T-cell (primary cell): ENCODE measurements around the gene BRWD1. TPM values are rescaled to one million over a fixed set of nuclear protein-coding genes. Genes with fewer than 3 reads are reported as not detected.
"Not testable (repeated sequence)": the region's sequence is repeated elsewhere in the genome, so short reads cannot be mapped to it uniquely, and the experiment has no call there.

Experiments used
- ATAC-seq, 4 experiments: fragments of 200-7000 bp in 3 of 4; fragments of 150-1000 bp in 1 of 4; cut with Tn5 transposase; replicated peaks in 1 of 4; 1 replicate in 3 of 4; 2 replicates in 1 of 4; pipeline ENCODE4 v1.10.0; 2021; ENCODE audit warnings: moderate library complexity in 3 of 4, mild to moderate bottlenecking in 2 of 4, moderate number of reproducible peaks in 1 of 4
- CTCF ChIA-PET, 2 donors: fragments of 300-600 bp; sonication (Branson Sonifier 250); formaldehyde crosslinking; loops; one replicate each; lab custom pipeline; 2022; ENCODE audit warnings: antibody characterized with exemption in 2 of 2; lab: Charles Lee
- POLR2A ChIA-PET, 2 donors: fragments of 300-600 bp; sonication (Branson Sonifier 250); formaldehyde crosslinking; loops; one replicate each; lab custom pipeline; 2022; ENCODE audit warnings: antibody characterized with exemption in 2 of 2; lab: Charles Lee
- DNase-seq, 35 experiments: peaks; one replicate each; pipeline versions ENCODE4 v3.0.0 to v3.0.0-alpha.2; 2013 to 2023
- H3K27ac ChIP-seq: one replicate; pipeline ENCODE4 v1.5.1; 2013; ENCODE audit warnings: low read length
- H3K27me3 ChIP-seq, 2 experiments: replicated peaks in 1 of 2; 1 replicate in 1 of 2; 2 replicates in 1 of 2; pipeline versions ENCODE4 v1.6.1 to v1.7.0; 2013; ENCODE audit warnings: low read length in 1 of 2, mixed read lengths in 1 of 2; ENCODE audit not compliant: control insufficient read depth in 2 of 2, insufficient read depth in 2 of 2; ENCODE audit errors: extremely low read depth in 1 of 2
- H3K36me3 ChIP-seq, 2 donors: 1 replicate in 1 of 2; 2 replicates in 1 of 2; pipeline versions ENCODE4 v1.6.1 to v1.7.0; 2013; ENCODE audit warnings: low read length in 1 of 2; ENCODE audit not compliant: control insufficient read depth in 2 of 2, insufficient read depth in 1 of 2; ENCODE audit errors: extremely low read depth in 1 of 2
- H3K4me1 ChIP-seq, 2 experiments: 1 replicate in 1 of 2; 2 replicates in 1 of 2; pipeline versions ENCODE4 v1.6.1 to v1.7.0; 2013; ENCODE audit warnings: low read length in 2 of 2, mixed read lengths in 1 of 2; ENCODE audit not compliant: insufficient read depth in 2 of 2, control insufficient read depth in 1 of 2; ENCODE audit errors: extremely low read depth in 1 of 2
- H3K4me3 ChIP-seq, 2 donors: 1 replicate in 1 of 2; 2 replicates in 1 of 2; pipeline versions ENCODE4 v1.5.1 to v1.7.0; 2013; ENCODE audit warnings: mild to moderate bottlenecking in 2 of 2, low read length in 1 of 2, moderate library complexity in 1 of 2; ENCODE audit not compliant: control insufficient read depth in 1 of 2; ENCODE audit errors: extremely low read depth in 1 of 2
- H3K9me3 ChIP-seq: 2 replicates; pipeline ENCODE4 v1.7.0; 2013
- H3K27ac Mint-ChIP-seq, 2 donors: one replicate each; pipeline ENCODE4 v1.8.0; 2020 to 2021; ENCODE audit warnings: mild to moderate bottlenecking in 2 of 2, mixed read lengths in 2 of 2
- H3K27me3 Mint-ChIP-seq, 2 donors: one replicate each; pipeline ENCODE4 v1.8.0; 2021 to 2022; ENCODE audit warnings: mixed read lengths in 2 of 2
- H3K36me3 Mint-ChIP-seq: one replicate; pipeline ENCODE4 v1.8.0; 2021; ENCODE audit warnings: mixed read lengths
- H3K4me1 Mint-ChIP-seq, 3 donors: one replicate each; pipeline ENCODE4 v1.8.0; 2020 to 2022; ENCODE audit warnings: mixed read lengths in 3 of 3, mild to moderate bottlenecking in 1 of 3
- H3K4me3 Mint-ChIP-seq, 3 donors: one replicate each; pipeline ENCODE4 v1.8.0; 2020 to 2022; ENCODE audit warnings: mild to moderate bottlenecking in 3 of 3, mixed read lengths in 3 of 3, moderate library complexity in 3 of 3
- H3K9me3 Mint-ChIP-seq, 3 donors: one replicate each; pipeline ENCODE4 v1.8.0; 2020 to 2022; ENCODE audit warnings: mixed read lengths in 3 of 3
- WGBS: methylation state at CpG from one replicate; pipeline ENCODE4 v1.1.5; 2013; ENCODE audit warnings: missing lambda C conversion rate; ENCODE audit not compliant: insufficient coverage; 5-methylcytosine and 5-hydroxymethylcytosine counted together
- total RNA-seq, 35 experiments: library from RNA in 6 of 35; stranded (reverse) in 6 of 35; fragments of 120-200 nt in 1 of 35; gene quantifications; one replicate each; pipeline versions ENCODE4 v1.2.1 to v1.2.4 and lab custom pipeline; 2013 to 2026

Gene BRWD1
- total RNA-seq, 5 donors from 2014 or later (not counting 1 experiment from before 2014, with no cell fraction given) = 70.2 to 86.3 (median 75.2) TPM

DNA sequence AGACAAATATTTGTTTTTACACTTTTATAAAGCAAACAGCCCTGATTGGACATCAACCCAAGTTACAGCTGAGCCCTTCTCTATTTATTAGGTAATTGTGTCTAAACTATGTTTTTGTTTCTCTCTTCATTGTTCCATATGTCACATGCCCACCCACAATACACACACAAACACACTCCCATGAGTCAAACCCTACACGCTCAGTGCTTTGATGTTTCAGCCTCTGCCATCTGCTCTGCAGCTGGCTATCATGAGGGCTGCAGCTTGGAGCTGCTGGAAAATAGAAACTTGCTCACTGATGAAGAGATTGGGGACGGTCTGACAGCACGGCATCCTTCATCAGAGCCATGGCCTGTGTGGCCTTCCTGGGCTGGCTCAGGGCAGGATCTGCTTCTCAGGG lies 171.9 kb downstream of the BRWD1 start:
- no peak overlapping the region for H3K4me3 ChIP-seq
- H3K27me3 ChIP-seq = peaks cover 0 to 12% of the 10 kb centered on the region in 2 experiments
- DNase-seq (no peak), ATAC-seq (no peak)
- H3K36me3 Mint-ChIP-seq = no peaks in the 10 kb centered on the region
- no peak overlapping the region for H3K4me3 Mint-ChIP-seq
- no peaks in the 10 kb centered on the region for H3K9me3 Mint-ChIP-seq
- no peaks in the 10 kb centered on the region for H3K4me1 Mint-ChIP-seq
- no peaks in the 10 kb centered on the region for H3K9me3 ChIP-seq
- ChIA-PET CTCF (no interaction called here), POLR2A (no interaction called here)
- no peak overlapping the region for H3K27ac Mint-ChIP-seq
- no peaks in the 10 kb centered on the region for H3K36me3 ChIP-seq
- 20% methylated on average over 3 of the region's 3 CpGs for WGBS
- no peaks in the 10 kb centered on the region for H3K4me1 ChIP-seq
- peaks cover under 1 to 5% of the 10 kb centered on the region in 2 donors for H3K27me3 Mint-ChIP-seq
- H3K27ac ChIP-seq = no peak overlapping the region

- Histone ChIP-seq H3K27ac (no peak overlapping the region), H3K9me3 (no peaks in the 10 kb centered on the region), H3K36me3 (no peaks in the 10 kb centered on the region), H3K4me3 (no peak overlapping the region), H3K27me3 (peaks cover 0 to 14% of the 10 kb centered on the region in 2 experiments), H3K4me1 (no peaks in the 10 kb centered on the region)
- Mint-ChIP-seq H3K4me1 (no peaks in the 10 kb centered on the region), H3K9me3 (no peaks in the 10 kb centered on the region), H3K27me3 (peaks cover 3 to 5% of the 10 kb centered on the region in 2 donors), H3K27ac (no peak overlapping the region), H3K36me3 (no peaks in the 10 kb centered on the region), H3K4me3 (no peak overlapping the region)
- 98% methylated on average over 9 of the region's 14 CpGs for WGBS
- ChIA-PET POLR2A (no interaction called here), CTCF (interaction anchor here (0.6 to 1.7 kb wide), 4 partner anchors 400 to 661 kb away, joined by 3 to 5 read pairs (median 4); no protein-coding TSS in a partner anchor)
- ATAC-seq (no peak), DNase-seq (no peak)
Measured at GRCh38 chr21:39137248-39138178, 175.9 kb downstream of the BRWD1 start.

- no peaks in the 10 kb centered on the region for H3K36me3 ChIP-seq
- Mint-ChIP-seq H3K4me1 (no peaks in the 10 kb centered on the region), H3K9me3 (no peaks in the 10 kb centered on the region), H3K36me3 (no peaks in the 10 kb centered on the region), H3K4me3 (no peak overlapping the region), H3K27me3 (peaks cover 3 to 5% of the 10 kb centered on the region in 2 donors), H3K27ac (no peak overlapping the region)
- ChIA-PET CTCF (no interaction called here), POLR2A (no interaction called here)
- WGBS = 89% methylated on average over 4 of the region's 5 CpGs
- H3K4me1 ChIP-seq = no peaks in the 10 kb centered on the region
- DNase-seq (no peak), ATAC-seq (no peak)
- H3K27ac ChIP-seq = no peak overlapping the region
- H3K27me3 ChIP-seq = peaks cover 0 to 14% of the 10 kb centered on the region in 2 experiments
- H3K9me3 ChIP-seq = no peaks in the 10 kb centered on the region
- no peak overlapping the region for H3K4me3 ChIP-seq
Measured at GRCh38 chr21:39136711-39137110, 176.7 kb downstream of the BRWD1 start.

- H3K36me3 Mint-ChIP-seq, H3K9me3 Mint-ChIP-seq, H3K9me3 ChIP-seq, ATAC-seq, H3K27ac ChIP-seq, H3K4me1 ChIP-seq, H3K36me3 ChIP-seq, H3K4me3 Mint-ChIP-seq, H3K4me3 ChIP-seq, CTCF ChIA-PET, H3K27me3 Mint-ChIP-seq, H3K27ac Mint-ChIP-seq, H3K4me1 Mint-ChIP-seq, POLR2A ChIA-PET: not testable (repeated sequence)
- DNase-seq = peak in 1 of 35 experiments; percentile 5
- WGBS = no CpG with 5 or more reads among the region's 8 CpGs
- H3K27me3 ChIP-seq = peaks cover 0 to 14% of the 10 kb centered on the region in 2 experiments
Measured at GRCh38 chr21:39136138-39136537, 177.3 kb downstream of the BRWD1 start.

- ATAC-seq (no peak), DNase-seq (no peak)
- H3K4me3 Mint-ChIP-seq = no peak overlapping the region
- Histone ChIP-seq H3K4me1 (no peaks in the 10 kb centered on the region), H3K27me3 (peaks cover 0 to 12% of the 10 kb centered on the region in 2 experiments), H3K36me3 (no peaks in the 10 kb centered on the region), H3K9me3 (no peaks in the 10 kb centered on the region), H3K27ac (no peak overlapping the region), H3K4me3 (no peak overlapping the region)
- ChIA-PET CTCF (no interaction called here), POLR2A (no interaction called here)
- H3K27me3 Mint-ChIP-seq = peaks cover 0 to 3% of the 10 kb centered on the region in 2 donors
- no peaks in the 10 kb centered on the region for H3K36me3 Mint-ChIP-seq
- H3K4me1 Mint-ChIP-seq = no peaks in the 10 kb centered on the region
- H3K9me3 Mint-ChIP-seq = peaks cover 0 to 5% (median 0%) of the 10 kb centered on the region in 3 donors
- 87% methylated on average over 15 of the region's 15 CpGs for WGBS
- no peak overlapping the region for H3K27ac Mint-ChIP-seq
Measured at GRCh38 chr21:39134288-39134810, 179.1 kb downstream of the BRWD1 start.
